Measurements from ENCODE around the gene CDKAL1. TPM values are rescaled to one million over a fixed set of nuclear protein-coding genes. Genes with fewer than 3 reads are reported as not detected.
"Not testable (repeated sequence)": the region's sequence is repeated elsewhere in the genome, so short reads cannot be mapped to it uniquely, and the experiment has no call there.

Gene CDKAL1
- total RNA-seq, 2 experiments from 2014 or later: 21.2 to 23.0 TPM

GRCh38 chr6:21176197-21176596, 641.9 kb downstream of the CDKAL1 start:
- peaks cover 3% of the 10 kb centered on the region for H3K36me3 Mint-ChIP-seq (ENCODE audit: low read depth)
- ChIA-PET CTCF (no interaction called here), POLR2A (no interaction called here)
- H3K4me3 Mint-ChIP-seq: no peak overlapping the region
- no peaks in the 10 kb centered on the region for H3K27me3 Mint-ChIP-seq
- no peak overlapping the region for H3K27ac Mint-ChIP-seq
- H3K4me1 Mint-ChIP-seq: peaks cover 3% of the 10 kb centered on the region
- DNase-seq: no peak
- H3K9me3 Mint-ChIP-seq: peaks cover 3% of the 10 kb centered on the region

- H3K4me3 Mint-ChIP-seq: no peak overlapping the region
- no peak for DNase-seq
- no peaks in the 10 kb centered on the region for H3K27me3 Mint-ChIP-seq
- peaks cover 3% of the 10 kb centered on the region for H3K9me3 Mint-ChIP-seq
- ChIA-PET POLR2A (no interaction called here), CTCF (interaction anchor here (1.3 kb wide), 1 partner anchor 15 kb away, joined by 3 read pairs; no protein-coding TSS in a partner anchor)
- H3K4me1 Mint-ChIP-seq: peaks cover 6% of the 10 kb centered on the region
- peaks cover 3% of the 10 kb centered on the region for H3K36me3 Mint-ChIP-seq (ENCODE audit: low read depth)
- H3K27ac Mint-ChIP-seq: no peak overlapping the region
Measured at GRCh38 chr6:21180155-21180554, 645.9 kb downstream of the CDKAL1 start.

GRCh38 chr6:21180800-21181337, 646.6 kb downstream of the CDKAL1 start:
- peaks cover 3% of the 10 kb centered on the region for H3K36me3 Mint-ChIP-seq (ENCODE audit: low read depth)
- ChIA-PET POLR2A (no interaction called here), CTCF (no interaction called here)
- no peaks in the 10 kb centered on the region for H3K27me3 Mint-ChIP-seq
- H3K27ac Mint-ChIP-seq: no peak overlapping the region
- no peak for DNase-seq
- H3K4me1 Mint-ChIP-seq: peaks cover 9% of the 10 kb centered on the region
- peaks cover 3% of the 10 kb centered on the region for H3K9me3 Mint-ChIP-seq
- no peak overlapping the region for H3K4me3 Mint-ChIP-seq

- no peaks in the 10 kb centered on the region for H3K27me3 Mint-ChIP-seq
- no peak for DNase-seq
- H3K9me3 Mint-ChIP-seq: peaks cover 3% of the 10 kb centered on the region
- no peak overlapping the region for H3K27ac Mint-ChIP-seq
- ChIA-PET CTCF (interaction anchor here (1.8 kb wide), 1 partner anchor 17 kb away, joined by 4 read pairs; no protein-coding TSS in a partner anchor), POLR2A (no interaction called here)
- H3K36me3 Mint-ChIP-seq (ENCODE audit: low read depth): peaks cover 3% of the 10 kb centered on the region
- H3K4me3 Mint-ChIP-seq: no peak overlapping the region
- peaks cover 14% of the 10 kb centered on the region for H3K4me1 Mint-ChIP-seq
Measured at GRCh38 chr6:21181866-21182265, 647.6 kb downstream of the CDKAL1 start.

GRCh38 chr6:21182589-21182988, 648.3 kb downstream of the CDKAL1 start:
- H3K4me3 Mint-ChIP-seq: no peak overlapping the region
- CTCF ChIA-PET: interaction anchor here (1.8 kb wide), 1 partner anchor 18 kb away, joined by 4 read pairs; no protein-coding TSS in a partner anchor
- H3K27me3 Mint-ChIP-seq: no peaks in the 10 kb centered on the region
- no peak for DNase-seq
- peaks cover 3% of the 10 kb centered on the region for H3K36me3 Mint-ChIP-seq (ENCODE audit: low read depth)
- peaks cover 3% of the 10 kb centered on the region for H3K9me3 Mint-ChIP-seq
- H3K27ac Mint-ChIP-seq: no peak overlapping the region
- peaks cover 20% of the 10 kb centered on the region for H3K4me1 Mint-ChIP-seq
- POLR2A ChIA-PET: no interaction called here

GRCh38 chr6:21185861-21186478, 651.7 kb downstream of the CDKAL1 start:
- Mint-ChIP-seq H3K36me3 (ENCODE audit: low read depth) (peaks cover 9% of the 10 kb centered on the region), H3K4me3 (no peak overlapping the region), H3K9me3 (peaks cover 1% of the 10 kb centered on the region), H3K27ac (no peak overlapping the region), H3K4me1 (peaks cover 37% of the 10 kb centered on the region), H3K27me3 (no peaks in the 10 kb centered on the region)
- no peak for DNase-seq
- CTCF ChIA-PET: no interaction called here
- POLR2A ChIA-PET: no interaction called here

GRCh38 chr6:21186479-21187055, 652.3 kb downstream of the CDKAL1 start:
- CTCF ChIA-PET: no interaction called here
- H3K4me1 Mint-ChIP-seq: peaks cover 42% of the 10 kb centered on the region
- no peak overlapping the region for H3K4me3 Mint-ChIP-seq

GRCh38 chr6:21187485-21187884, 653.2 kb downstream of the CDKAL1 start:
- CTCF ChIA-PET: no interaction called here
- Mint-ChIP-seq H3K36me3 (ENCODE audit: low read depth) (peaks cover 7% of the 10 kb centered on the region), H3K27ac (no peak overlapping the region), H3K9me3 (no peaks in the 10 kb centered on the region), H3K27me3 (no peaks in the 10 kb centered on the region), H3K4me1 (peaks cover 43% of the 10 kb centered on the region), H3K4me3 (no peak overlapping the region)
- DNase-seq: no peak
- POLR2A ChIA-PET: no interaction called here

More at GRCh38 chr6:21186479-21187055, 652.3 kb downstream of the CDKAL1 start:
- H3K9me3 Mint-ChIP-seq: no peaks in the 10 kb centered on the region
- no peak overlapping the region for H3K27ac Mint-ChIP-seq
- no peaks in the 10 kb centered on the region for H3K27me3 Mint-ChIP-seq
- no peak for DNase-seq
- POLR2A ChIA-PET: no interaction called here
- peaks cover 7% of the 10 kb centered on the region for H3K36me3 Mint-ChIP-seq (ENCODE audit: low read depth)

GRCh38 chr6:21188505-21189223, 654.4 kb downstream of the CDKAL1 start:
- CTCF ChIA-PET: interaction anchor here (0.7 kb wide), 1 partner anchor 23 kb away, joined by 3 read pairs; no protein-coding TSS in a partner anchor
- Mint-ChIP-seq H3K36me3 (ENCODE audit: low read depth) (peaks cover 11% of the 10 kb centered on the region), H3K27ac (no peak overlapping the region), H3K27me3 (no peaks in the 10 kb centered on the region), H3K9me3 (peaks cover 2% of the 10 kb centered on the region), H3K4me1 (peaks cover 42% of the 10 kb centered on the region), H3K4me3 (no peak overlapping the region)
- POLR2A ChIA-PET: interaction anchor here (1.3 kb wide), 1 partner anchor 73 kb away, joined by 3 read pairs; no protein-coding TSS in a partner anchor
- no peak for DNase-seq

GRCh38 chr6:21189759-21190158, 655.5 kb downstream of the CDKAL1 start:
- Mint-ChIP-seq H3K4me3 (no peak overlapping the region), H3K27me3 (no peaks in the 10 kb centered on the region), H3K27ac (no peak overlapping the region), H3K9me3 (peaks cover 2% of the 10 kb centered on the region), H3K4me1 (peaks cover 42% of the 10 kb centered on the region), H3K36me3 (ENCODE audit: low read depth) (peaks cover 12% of the 10 kb centered on the region)
- ChIA-PET POLR2A (interaction anchor here (1.3 kb wide), 1 partner anchor 74 kb away, joined by 3 read pairs; no protein-coding TSS in a partner anchor), CTCF (interaction anchor here (0.8 kb wide), 1 partner anchor 59 kb away, joined by 3 read pairs; no protein-coding TSS in a partner anchor)
- DNase-seq: no peak

- CTCF ChIA-PET: no interaction called here
- Mint-ChIP-seq H3K9me3 (peaks cover 2% of the 10 kb centered on the region), H3K4me3 (peak overlapping the region; percentile 8), H3K27me3 (no peaks in the 10 kb centered on the region), H3K36me3 (ENCODE audit: low read depth) (peaks cover 12% of the 10 kb centered on the region), H3K4me1 (peaks cover 40% of the 10 kb centered on the region), H3K27ac (no peak overlapping the region)
- POLR2A ChIA-PET: no interaction called here
- DNase-seq: no peak
Measured at GRCh38 chr6:21190701-21191100, 656.4 kb downstream of the CDKAL1 start.

GRCh38 chr6:21193790-21194475, 659.7 kb downstream of the CDKAL1 start:
- H3K4me1 Mint-ChIP-seq: peaks cover 23% of the 10 kb centered on the region
- H3K4me3 Mint-ChIP-seq: no peak overlapping the region
- peaks cover 2% of the 10 kb centered on the region for H3K9me3 Mint-ChIP-seq
- peaks cover 7% of the 10 kb centered on the region for H3K36me3 Mint-ChIP-seq (ENCODE audit: low read depth)
- CTCF ChIA-PET: no interaction called here
- H3K27me3 Mint-ChIP-seq: no peaks in the 10 kb centered on the region
- POLR2A ChIA-PET: no interaction called here
- DNase-seq: no peak
- no peak overlapping the region for H3K27ac Mint-ChIP-seq

- CTCF ChIA-PET; H3K4me3 Mint-ChIP-seq; POLR2A ChIA-PET; H3K27me3 Mint-ChIP-seq; DNase-seq; H3K27ac Mint-ChIP-seq; H3K9me3 Mint-ChIP-seq; H3K36me3 Mint-ChIP-seq (ENCODE audit: low read depth): not testable (repeated sequence)
- H3K4me1 Mint-ChIP-seq: peaks cover 17% of the 10 kb centered on the region
Measured at GRCh38 chr6:21195301-21195700, 661.0 kb downstream of the CDKAL1 start.

Measured in activated CD4-positive, alpha-beta memory T cell treated with anti-CD3 and anti-CD28 coated beads, Interleukin-2, amount 10 ng/mL, durations not matched to agents 7 days and 5 days (primary cell).